ENCODE data around the gene TP53. TPM values are rescaled to one million over a fixed set of nuclear protein-coding genes. Genes with fewer than 3 reads are reported as not detected.

Gene TP53
- polyA plus RNA-seq, 2 of the 4 experiments (the other 2 are of a cell fraction): 59.4 to 65.9 TPM

DNA sequence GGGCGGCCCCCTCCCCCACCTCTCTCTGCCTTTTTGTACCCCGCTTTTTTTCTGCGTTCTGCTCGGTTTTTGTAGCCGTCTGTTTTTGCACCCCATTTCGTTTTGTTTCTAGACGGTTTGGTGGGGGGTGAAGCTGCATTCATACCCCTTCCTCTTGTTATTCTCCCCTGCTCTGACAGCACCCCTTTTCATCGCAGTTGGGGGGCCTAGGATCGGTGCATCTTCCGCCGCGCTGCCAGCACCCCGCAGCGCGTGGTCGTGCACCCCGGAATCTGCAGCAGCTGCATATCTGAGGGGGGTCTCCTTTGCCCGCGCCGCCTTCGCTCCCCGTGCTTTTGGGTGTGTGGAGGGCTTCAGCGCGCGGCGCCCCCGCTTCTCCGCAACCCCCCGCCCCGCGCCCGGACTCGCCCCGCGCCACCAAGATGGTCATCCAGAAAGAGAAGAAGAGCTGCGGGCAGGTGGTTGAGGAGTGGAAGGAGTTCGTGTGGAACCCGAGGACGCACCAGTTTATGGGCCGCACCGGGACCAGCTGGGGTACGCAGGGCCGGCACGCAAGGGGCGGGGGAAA is 36.1 kb downstream of the TP53 start:
- Histone ChIP-seq H3K9me3 (no peaks in the 10 kb centered on the region), H3K27ac (peak overlapping the region in 1 of 2 experiments; percentile 58; a peak in 4 of 6 replicates), H3K4me3 (peak overlapping the region; percentile 59), H3K4me1 (peaks cover 16% of the 10 kb centered on the region; the same call in 1 of the 3 replicates), H3K4me2 (peak overlapping the region; percentile 100)
- POLR2A ChIA-PET: interaction anchor here (0.8 to 2.5 kb wide), 4 partner anchors 18 to 40 kb away, joined by 3 to 32 read pairs (median 8); partner anchors contain the start of genes SAT2 and TP53
- CTCF ChIA-PET: interaction anchor here (0.8 to 8.0 kb wide), 10 partner anchors 15 to 62 kb away, joined by 3 to 80 read pairs (median 4); partner anchors contain the start of genes FXR2, SAT2, TP53 and WRAP53
- FAIRE-seq: no peak
- TF ChIP-seq, protein P1, sequence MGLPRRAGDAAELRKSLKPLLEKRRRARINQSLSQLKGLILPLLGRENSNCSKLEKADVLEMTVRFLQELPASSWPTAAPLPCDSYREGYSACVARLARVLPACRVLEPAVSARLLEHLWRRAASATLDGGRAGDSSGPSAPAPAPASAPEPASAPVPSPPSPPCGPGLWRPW (IDR thresholded peaks at IDR 0.05): no peak
- TF ChIP-seq, protein P2, sequence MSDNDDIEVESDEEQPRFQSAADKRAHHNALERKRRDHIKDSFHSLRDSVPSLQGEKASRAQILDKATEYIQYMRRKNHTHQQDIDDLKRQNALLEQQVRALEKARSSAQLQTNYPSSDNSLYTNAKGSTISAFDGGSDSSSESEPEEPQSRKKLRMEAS (IDR thresholded peaks at IDR 0.05): no peak
- TF ChIP-seq, protein P3, sequence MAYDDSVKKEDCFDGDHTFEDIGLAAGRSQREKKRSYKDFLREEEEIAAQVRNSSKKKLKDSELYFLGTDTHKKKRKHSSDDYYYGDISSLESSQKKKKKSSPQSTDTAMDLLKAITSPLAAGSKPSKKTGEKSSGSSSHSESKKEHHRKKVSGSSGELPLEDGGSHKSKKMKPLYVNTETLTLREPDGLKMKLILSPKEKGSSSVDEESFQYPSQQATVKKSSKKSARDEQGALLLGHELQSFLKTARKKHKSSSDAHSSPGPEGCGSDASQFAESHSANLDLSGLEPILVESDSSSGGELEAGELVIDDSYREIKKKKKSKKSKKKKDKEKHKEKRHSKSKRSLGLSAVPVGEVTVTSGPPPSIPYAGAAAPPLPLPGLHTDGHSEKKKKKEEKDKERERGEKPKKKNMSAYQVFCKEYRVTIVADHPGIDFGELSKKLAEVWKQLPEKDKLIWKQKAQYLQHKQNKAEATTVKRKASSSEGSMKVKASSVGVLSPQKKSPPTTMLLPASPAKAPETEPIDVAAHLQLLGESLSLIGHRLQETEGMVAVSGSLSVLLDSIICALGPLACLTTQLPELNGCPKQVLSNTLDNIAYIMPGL (CRISPR knock-in tag; IDR thresholded peaks at IDR 0.05; ENCODE audit: borderline replicate concordance): no peak
- TF ChIP-seq SREBF2 (IDR thresholded peaks at IDR 0.05) (no peak), NPAS2 (CRISPR knock-in tag; IDR thresholded peaks at IDR 0.05; ENCODE audit: borderline replicate concordance) (no peak), RNF2 (IDR thresholded peaks at IDR 0.05; ENCODE audit: borderline replicate concordance, low read depth) (peak; percentile 82; the same call in 1 of the 2 replicates), CHD2 (IDR thresholded peaks at IDR 0.05; ENCODE audit: low read length, partially characterized antibody) (no peak), BHLHE40 (IDR thresholded peaks at IDR 0.05; ENCODE audit: low read depth, low read length) (no peak), CBX8 (IDR thresholded peaks at IDR 0.05) (peak; percentile 94), HEYL (CRISPR knock-in tag; IDR thresholded peaks at IDR 0.05) (no peak), TP53 (CRISPR knock-in tag; IDR thresholded peaks at IDR 0.05) (no peak)
- TF ChIP-seq, protein P4, sequence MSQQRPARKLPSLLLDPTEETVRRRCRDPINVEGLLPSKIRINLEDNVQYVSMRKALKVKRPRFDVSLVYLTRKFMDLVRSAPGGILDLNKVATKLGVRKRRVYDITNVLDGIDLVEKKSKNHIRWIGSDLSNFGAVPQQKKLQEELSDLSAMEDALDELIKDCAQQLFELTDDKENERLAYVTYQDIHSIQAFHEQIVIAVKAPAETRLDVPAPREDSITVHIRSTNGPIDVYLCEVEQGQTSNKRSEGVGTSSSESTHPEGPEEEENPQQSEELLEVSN (IDR thresholded peaks at IDR 0.05; ENCODE audit: borderline replicate concordance, low read depth): no peak
- TF ChIP-seq, protein P5, sequence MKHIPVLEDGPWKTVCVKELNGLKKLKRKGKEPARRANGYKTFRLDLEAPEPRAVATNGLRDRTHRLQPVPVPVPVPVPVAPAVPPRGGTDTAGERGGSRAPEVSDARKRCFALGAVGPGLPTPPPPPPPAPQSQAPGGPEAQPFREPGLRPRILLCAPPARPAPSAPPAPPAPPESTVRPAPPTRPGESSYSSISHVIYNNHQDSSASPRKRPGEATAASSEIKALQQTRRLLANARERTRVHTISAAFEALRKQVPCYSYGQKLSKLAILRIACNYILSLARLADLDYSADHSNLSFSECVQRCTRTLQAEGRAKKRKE (CRISPR knock-in tag; IDR thresholded peaks at IDR 0.05; ENCODE audit: low read depth): no peak
- TF ChIP-seq, protein P6, sequence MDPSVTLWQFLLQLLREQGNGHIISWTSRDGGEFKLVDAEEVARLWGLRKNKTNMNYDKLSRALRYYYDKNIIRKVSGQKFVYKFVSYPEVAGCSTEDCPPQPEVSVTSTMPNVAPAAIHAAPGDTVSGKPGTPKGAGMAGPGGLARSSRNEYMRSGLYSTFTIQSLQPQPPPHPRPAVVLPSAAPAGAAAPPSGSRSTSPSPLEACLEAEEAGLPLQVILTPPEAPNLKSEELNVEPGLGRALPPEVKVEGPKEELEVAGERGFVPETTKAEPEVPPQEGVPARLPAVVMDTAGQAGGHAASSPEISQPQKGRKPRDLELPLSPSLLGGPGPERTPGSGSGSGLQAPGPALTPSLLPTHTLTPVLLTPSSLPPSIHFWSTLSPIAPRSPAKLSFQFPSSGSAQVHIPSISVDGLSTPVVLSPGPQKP (IDR thresholded peaks at IDR 0.05; ENCODE audit: low read depth, low read length): no peak
- peak in 1 of 2 experiments; percentile 8; a peak in 1 of 6 replicates for ATAC-seq
- 20% methylated on average over 25 of the region's 45 CpGs for WGBS (ENCODE audit: missing lambda C conversion rate)
- DNase-seq (ENCODE audit: low read depth in 1 of 2, low spot score in 1 of 2): no peak

DNA sequence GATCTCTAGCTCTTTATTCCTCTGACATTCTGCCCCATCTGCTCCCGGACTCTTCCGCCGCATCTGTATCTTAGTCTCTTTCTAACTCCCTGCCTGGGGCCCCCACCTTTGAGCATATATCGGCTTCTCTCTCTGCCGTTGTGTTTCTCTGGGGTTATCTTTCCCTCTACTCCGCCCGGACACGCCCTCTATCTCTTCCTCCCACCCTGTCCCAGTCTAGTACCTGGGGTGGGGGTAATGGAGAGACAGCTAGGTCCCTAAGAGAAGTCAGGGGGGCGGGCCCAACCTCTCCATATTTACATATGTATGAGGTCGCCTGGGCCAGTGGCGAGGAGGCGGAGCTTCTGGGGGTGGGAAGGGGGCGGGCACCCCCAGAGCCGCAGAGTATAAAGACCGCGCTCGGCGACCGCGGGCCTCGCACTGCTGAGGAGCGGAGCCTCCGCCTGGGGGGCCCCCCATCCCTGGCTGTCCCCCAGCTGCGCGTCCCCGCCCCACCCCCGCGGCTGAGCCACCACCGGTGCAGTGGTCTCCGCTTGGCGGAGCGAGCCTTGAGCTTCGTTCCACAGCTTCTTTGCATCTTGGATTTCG is 36.7 kb downstream of the TP53 start, which contains the start of gene ATP1B2:
ATP1B2 (plus strand) TSS at position 418 of the 588 bp plus-strand sequence. CDS start 593 bp downstream, outside the sequence.
- peaks cover 16% of the 10 kb centered on the region; the same call in 1 of the 3 replicates for H3K4me1 ChIP-seq
- peak within 1 kb of the TSS; percentile 59 for H3K4me3 ChIP-seq
- H3K9me3 ChIP-seq: no peaks in the 10 kb centered on the region
- ATAC-seq (peak; percentile 63 to 85), DNase-seq (ENCODE audit: low read depth in 1 of 2, low spot score in 1 of 2) (peak; percentile 59 to 90), FAIRE-seq (no peak)
- no peak for TF ChIP-seq ZC3H11A (IDR thresholded peaks at IDR 0.05)
- TF ChIP-seq CHD2 (IDR thresholded peaks at IDR 0.05; ENCODE audit: low read length, partially characterized antibody): no peak
- TF ChIP-seq RFX5 (IDR thresholded peaks at IDR 0.05): no peak
- TF ChIP-seq NR3C1 (IDR thresholded peaks at IDR 0.05): no peak
- TF ChIP-seq EHF (CRISPR knock-in tag; IDR thresholded peaks at IDR 0.05): no peak
- TF ChIP-seq KDM5A (IDR thresholded peaks at IDR 0.05): no peak
- TF ChIP-seq, protein P7, sequence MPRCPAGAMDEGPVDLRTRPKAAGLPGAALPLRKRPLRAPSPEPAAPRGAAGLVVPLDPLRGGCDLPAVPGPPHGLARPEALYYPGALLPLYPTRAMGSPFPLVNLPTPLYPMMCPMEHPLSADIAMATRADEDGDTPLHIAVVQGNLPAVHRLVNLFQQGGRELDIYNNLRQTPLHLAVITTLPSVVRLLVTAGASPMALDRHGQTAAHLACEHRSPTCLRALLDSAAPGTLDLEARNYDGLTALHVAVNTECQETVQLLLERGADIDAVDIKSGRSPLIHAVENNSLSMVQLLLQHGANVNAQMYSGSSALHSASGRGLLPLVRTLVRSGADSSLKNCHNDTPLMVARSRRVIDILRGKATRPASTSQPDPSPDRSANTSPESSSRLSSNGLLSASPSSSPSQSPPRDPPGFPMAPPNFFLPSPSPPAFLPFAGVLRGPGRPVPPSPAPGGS (IDR thresholded peaks at IDR 0.05): no peak
- TF ChIP-seq, protein P8, sequence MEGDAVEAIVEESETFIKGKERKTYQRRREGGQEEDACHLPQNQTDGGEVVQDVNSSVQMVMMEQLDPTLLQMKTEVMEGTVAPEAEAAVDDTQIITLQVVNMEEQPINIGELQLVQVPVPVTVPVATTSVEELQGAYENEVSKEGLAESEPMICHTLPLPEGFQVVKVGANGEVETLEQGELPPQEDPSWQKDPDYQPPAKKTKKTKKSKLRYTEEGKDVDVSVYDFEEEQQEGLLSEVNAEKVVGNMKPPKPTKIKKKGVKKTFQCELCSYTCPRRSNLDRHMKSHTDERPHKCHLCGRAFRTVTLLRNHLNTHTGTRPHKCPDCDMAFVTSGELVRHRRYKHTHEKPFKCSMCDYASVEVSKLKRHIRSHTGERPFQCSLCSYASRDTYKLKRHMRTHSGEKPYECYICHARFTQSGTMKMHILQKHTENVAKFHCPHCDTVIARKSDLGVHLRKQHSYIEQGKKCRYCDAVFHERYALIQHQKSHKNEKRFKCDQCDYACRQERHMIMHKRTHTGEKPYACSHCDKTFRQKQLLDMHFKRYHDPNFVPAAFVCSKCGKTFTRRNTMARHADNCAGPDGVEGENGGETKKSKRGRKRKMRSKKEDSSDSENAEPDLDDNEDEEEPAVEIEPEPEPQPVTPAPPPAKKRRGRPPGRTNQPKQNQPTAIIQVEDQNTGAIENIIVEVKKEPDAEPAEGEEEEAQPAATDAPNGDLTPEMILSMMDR (IDR thresholded peaks at IDR 0.05): no peak
- no peak for TF ChIP-seq FOSB (CRISPR knock-in tag; IDR thresholded peaks at IDR 0.05)
- TF ChIP-seq EP300 (IDR thresholded peaks at IDR 0.05): no peak
- CTCF ChIA-PET: interaction anchor here (0.8 to 8.0 kb wide), 9 partner anchors 16 to 61 kb away, joined by 3 to 80 read pairs (median 4); partner anchors contain the start of genes FXR2, SAT2, TP53 and WRAP53
- peak within 1 kb of the TSS in 1 of 2 experiments; percentile 58; a peak in 4 of 6 replicates for H3K27ac ChIP-seq
- POLR2A ChIA-PET: interaction anchor here (0.5 to 2.5 kb wide), 8 partner anchors 18 to 71 kb away, joined by 3 to 32 read pairs (median 4); partner anchors contain the start of genes MPDU1, SAT2 and TP53
- WGBS (ENCODE audit: missing lambda C conversion rate): 11% methylated on average over 24 of the region's 34 CpGs
- peak within 1 kb of the TSS; percentile 100 for H3K4me2 ChIP-seq

Data from A549 (cell line).